GM12873 (cell line): Measurements from ENCODE around the gene CENPX.

ENCODE experiments used
- CTCF ChIP-seq: IDR thresholded peaks from 2 replicates; pipeline ENCODE4 v1.5.1; 2012; ENCODE audit warnings: low read depth, mild to moderate bottlenecking, moderate library complexity, low read length, control low read depth; ENCODE audit not compliant: insufficient read depth; ENCODE audit errors: missing control alignments

The CENPX gene

GRCh38 chr17:82062984-82063368 is 40.3 kb upstream of the CENPX start:
- no peak for TF ChIP-seq CTCF

- no peak for TF ChIP-seq CTCF
Measured at GRCh38 chr17:82062076-82062983, 39.7 kb upstream of the CENPX start.

- TF ChIP-seq CTCF = no peak
Measured at GRCh38 chr17:82061047-82061925, 38.6 kb upstream of the CENPX start.

- TF ChIP-seq CTCF = no peak
Measured at GRCh38 chr17:82060614-82061013, 37.9 kb upstream of the CENPX start.

GRCh38 chr17:82060001-82060380 is 37.3 kb upstream of the CENPX start:
- TF ChIP-seq CTCF = no peak

GRCh38 chr17:82059272-82060000 is 36.8 kb upstream of the CENPX start:
- TF ChIP-seq CTCF = no peak
